Erythroblast (primary cell): ENCODE measurements around the gene DQX1.

Experiments used
- GATA1 ChIP-seq: IDR thresholded peaks from 2 replicates; pipeline ENCODE4 v1.6.1; 2011; ENCODE audit warnings: low read depth, mild to moderate bottlenecking, control low read depth, low read length, moderate library complexity
- POLR2A ChIP-seq: IDR thresholded peaks from 2 replicates; pipeline ENCODE4 v1.6.1; 2011; ENCODE audit warnings: mild to moderate bottlenecking, low read length

DNA sequence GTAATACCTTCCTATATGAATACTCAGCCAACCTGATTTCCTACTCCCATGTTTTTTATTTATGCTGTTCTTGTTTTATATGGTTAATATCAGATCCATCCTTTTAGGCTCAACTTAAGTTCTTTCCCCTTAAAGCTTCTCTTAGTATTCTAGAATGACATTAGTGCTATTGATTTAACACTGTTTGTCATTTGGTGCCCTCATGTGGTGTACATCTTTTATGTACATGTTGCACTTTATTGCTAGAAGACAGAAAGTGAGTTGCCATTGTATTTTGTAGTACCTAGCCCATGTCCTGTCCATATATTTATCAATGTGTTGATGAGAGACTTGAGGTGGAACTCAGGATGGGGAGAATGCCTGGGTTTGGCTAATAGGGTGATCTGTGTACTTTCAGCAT, 6.2 kb upstream of the DQX1 start:
- no peak for TF ChIP-seq POLR2A
- TF ChIP-seq GATA1: no peak
